ENCODE measurements around the gene RPS8.

Gene RPS8

GRCh38 chr1:44826375-44827196 is 51.2 kb downstream of the RPS8 start:
- H3K4me3 ChIP-seq (ENCODE audit: low read length): no peak overlapping the region
- DNase-seq (ENCODE audit: low read depth): no peak
- TF ChIP-seq CTCF (conservative IDR thresholded peaks at IDR 0.05; ENCODE audit: low read length): no peak

- no peak for TF ChIP-seq CTCF (conservative IDR thresholded peaks at IDR 0.05; ENCODE audit: low read length)
- no peak overlapping the region for H3K4me3 ChIP-seq (ENCODE audit: low read length)
- no peak for DNase-seq (ENCODE audit: low read depth)
Measured at GRCh38 chr1:44827197-44828002, 52.1 kb downstream of the RPS8 start.

- no peak for TF ChIP-seq CTCF (conservative IDR thresholded peaks at IDR 0.05; ENCODE audit: low read length)
- H3K4me3 ChIP-seq (ENCODE audit: low read length): no peak overlapping the region
- no peak for DNase-seq (ENCODE audit: low read depth)
Measured at GRCh38 chr1:44828003-44828651, 52.8 kb downstream of the RPS8 start.
